Colonic mucosa (tissue), 4 donors: ENCODE data around the gene HELZ. TPM values are rescaled to one million over a fixed set of nuclear protein-coding genes. Genes with fewer than 3 reads are reported as not detected.

ENCODE experiments used
- DNase-seq: peaks from one replicate; pipeline ENCODE4 v3.0.0-alpha.2; 2020
- H3K27ac ChIP-seq: fragments of 200-600 bp; one replicate; pipeline ENCODE4 v1.8.0; 2021
- H3K27me3 ChIP-seq: fragments of 200-600 bp; one replicate; pipeline ENCODE4 v1.8.0; 2021
- H3K36me3 ChIP-seq: fragments of 200-600 bp; one replicate; pipeline ENCODE4 v1.8.0; 2021
- H3K4me1 ChIP-seq: fragments of 200-600 bp; one replicate; pipeline ENCODE4 v1.8.0; 2021; ENCODE audit warnings: mild to moderate bottlenecking
- H3K4me3 ChIP-seq: fragments of 200-600 bp; one replicate; pipeline ENCODE4 v1.8.0; 2021
- H3K9ac ChIP-seq, 2 donors: one replicate each; pipeline ENCODE4 v1.7.0; 2013; ENCODE audit warnings: control low read depth in 2 of 2, low read depth in 2 of 2, low read length in 2 of 2
- H3K9me3 ChIP-seq: fragments of 200-600 bp; one replicate; pipeline ENCODE4 v1.8.0; 2021
- CTCF ChIP-seq: fragments of 200-600 bp; IDR thresholded peaks from one replicate; pipeline ENCODE4 v1.8.0; 2022; ENCODE audit warnings: antibody characterized with exemption, mild to moderate bottlenecking
- intact Hi-C: fragments of 100-400 bp; cut with DNase I; formaldehyde crosslinking; loops from one replicate; pipeline ENCODE4 v1.14.1; 2022
- total RNA-seq, 2 donors: library from RNA; stranded (reverse); fragmentation: NEBNext Ultra II Directional in 1 of 2; extraction: Animal tissue kit (Norgen Biotek cat#: 25700) in 1 of 2; gene quantifications; one replicate each; pipeline ENCODE4 v1.2.1, GENCODE V29; 2021
- donor health status: healthy.
- donor health status: DM: no; HTN: no; CAD: no.
- donor health status: DM: no; HTN: no; CAD: no.

Gene HELZ
- total RNA-seq, 2 donors from 2014 or later: 38.6 to 55.9 TPM

- Histone ChIP-seq H3K36me3 (no peaks in the 10 kb centered on the region), H3K27ac (no peak overlapping the region), H3K9me3 (no peaks in the 10 kb centered on the region), H3K27me3 (no peaks in the 10 kb centered on the region), H3K4me3 (no peak overlapping the region), H3K4me1 (peaks cover 5% of the 10 kb centered on the region), H3K9ac (no peak overlapping the region)
- no peak for DNase-seq
- intact Hi-C loops: no loop called here
- no peak for TF ChIP-seq CTCF
These were observed 3.3 kb upstream of the HELZ start for GRCh38 chr17:67248291-67248690.

- intact Hi-C loops: no loop called here
- H3K9ac ChIP-seq: no peak overlapping the region
- no peak for DNase-seq
- TF ChIP-seq CTCF: no peak
- H3K36me3 ChIP-seq: no peaks in the 10 kb centered on the region
- H3K4me1 ChIP-seq: peaks cover 7% of the 10 kb centered on the region
- H3K27me3 ChIP-seq: no peaks in the 10 kb centered on the region
- no peak overlapping the region for H3K4me3 ChIP-seq
- H3K27ac ChIP-seq: no peak overlapping the region
- no peaks in the 10 kb centered on the region for H3K9me3 ChIP-seq
These were observed 2.5 kb upstream of the HELZ start for GRCh38 chr17:67247416-67247900.

GRCh38 chr17:67246653-67247415 lies 1.8 kb upstream of the HELZ start:
- peak; percentile 80 for DNase-seq
- peak overlapping the region; percentile 100 for H3K4me3 ChIP-seq
- H3K9me3 ChIP-seq: no peaks in the 10 kb centered on the region
- TF ChIP-seq CTCF: no peak
- H3K27ac ChIP-seq: peak overlapping the region; percentile 61
- no peaks in the 10 kb centered on the region for H3K27me3 ChIP-seq
- H3K9ac ChIP-seq: peak overlapping the region in 1 of 2 donors; percentile 84
- intact Hi-C loops: no loop called here
- H3K36me3 ChIP-seq: no peaks in the 10 kb centered on the region
- peaks cover 7% of the 10 kb centered on the region for H3K4me1 ChIP-seq

- Histone ChIP-seq H3K27me3 (no peaks in the 10 kb centered on the region), H3K9me3 (no peaks in the 10 kb centered on the region)
These were observed 1.3 kb upstream of the HELZ start for GRCh38 chr17:67246403-67246652.

GRCh38 chr17:67245694-67246402 lies 852 bp upstream of the HELZ start:
- no peak for TF ChIP-seq CTCF
- H3K9ac ChIP-seq: peak overlapping the region; percentile 84 to 86
- peaks cover 7% of the 10 kb centered on the region for H3K4me1 ChIP-seq
- intact Hi-C loops: no loop called here
- no peaks in the 10 kb centered on the region for H3K36me3 ChIP-seq
- peak overlapping the region; percentile 100 for H3K4me3 ChIP-seq
- no peaks in the 10 kb centered on the region for H3K27me3 ChIP-seq
- no peaks in the 10 kb centered on the region for H3K9me3 ChIP-seq
- peak overlapping the region; percentile 61 for H3K27ac ChIP-seq
- peak; percentile 56 for DNase-seq

More at GRCh38 chr17:67246403-67246652, 1.3 kb upstream of the HELZ start:
- Histone ChIP-seq H3K27ac (peak overlapping the region; percentile 61), H3K9ac (peak overlapping the region; percentile 84 to 86), H3K36me3 (no peaks in the 10 kb centered on the region), H3K4me3 (peak overlapping the region; percentile 100), H3K4me1 (peaks cover 7% of the 10 kb centered on the region)
- no peak for TF ChIP-seq CTCF
- intact Hi-C loops: no loop called here
- no peak for DNase-seq
